HG03558 (cell line): Measurements from ENCODE around the gene SERP1.

Source experiments
- ATAC-seq: cut with Tn5 transposase; IDR thresholded peaks from one replicate; pipeline ENCODE4 v1.9.1; 2021; ENCODE audit warnings: moderate number of reproducible peaks; ENCODE audit not compliant: unreplicated experiment; ENCODE audit errors: extremely low read depth

SERP1 gene

GRCh38 chr3:150494411-150494977 lies 51.8 kb downstream of the SERP1 start:
- ATAC-seq: no peak
